Psoas muscle (tissue), 8 donors: ENCODE data around the gene ACO2. TPM values are rescaled to one million over a fixed set of nuclear protein-coding genes. Genes with fewer than 3 reads are reported as not detected.
A peak's percentile ranks its signal among the peaks of the same experiment; 100 is the strongest.
"Not testable (repeated sequence)": the region's sequence is repeated elsewhere in the genome, so short reads cannot be mapped to it uniquely, and the experiment has no call there.

Experiments
- ATAC-seq, 4 donors: fragments of 200-7000 bp; cut with Tn5 transposase; one replicate each; pipeline ENCODE4 v1.9.1; 2020; ENCODE audit warnings: moderate library complexity in 3 of 4, mild to moderate bottlenecking in 2 of 4
- DNase-seq, 2 donors: peaks; one replicate each; pipeline ENCODE4 v3.0.0-alpha.2; 2020
- H3K27ac ChIP-seq: fragments of 200-600 bp; one replicate; pipeline ENCODE4 v1.8.0; 2022
- H3K27me3 ChIP-seq, 3 donors: fragments of 200-600 bp in 1 of 3; one replicate each; pipeline versions ENCODE4 v1.6.1 to v1.8.0; 2013 to 2022; ENCODE audit warnings: low read length in 2 of 3, mild to moderate bottlenecking in 2 of 3, moderate library complexity in 1 of 3; ENCODE audit not compliant: insufficient read depth in 3 of 3
- H3K36me3 ChIP-seq, 2 donors: fragments of 200-600 bp in 1 of 2; one replicate each; pipeline versions ENCODE4 v1.6.1 to v1.8.0; 2013 to 2022; ENCODE audit warnings: low read depth in 1 of 2, mild to moderate bottlenecking in 1 of 2, moderate library complexity in 1 of 2; ENCODE audit not compliant: insufficient read depth in 1 of 2
- H3K4me1 ChIP-seq: fragments of 200-600 bp; one replicate; pipeline ENCODE4 v1.8.0; 2022
- H3K4me3 ChIP-seq: fragments of 200-600 bp; one replicate; pipeline ENCODE4 v1.8.0; 2022; ENCODE audit warnings: mild to moderate bottlenecking
- H3K9me3 ChIP-seq: fragments of 200-600 bp; one replicate; pipeline ENCODE4 v1.8.0; 2022
- CTCF ChIP-seq: fragments of 200-600 bp; IDR thresholded peaks from one replicate; pipeline ENCODE4 v1.8.0; 2022; ENCODE audit warnings: antibody characterized with exemption
- WGBS, 3 donors: extraction: QIAGEN DNeasy Blood & Tissue Kit; methylation state at CpG; one replicate each; pipeline versions ENCODE4 v1.1.6 to v1.1.7; 2013; 5-methylcytosine and 5-hydroxymethylcytosine counted together
- intact Hi-C, 2 donors: fragments of 100-400 bp; cut with DNase I; formaldehyde crosslinking; loops; one replicate each; pipeline versions ENCODE4 v1.11.0 to v1.14.2; 2022
- polyA plus RNA-seq, 3 donors: library from polyadenylated mRNA; stranded (reverse); fragments of 200-250 nt; gene quantifications; one replicate each; pipeline ENCODE4 v1.2.3, GENCODE V29; 2013
- total RNA-seq, 4 donors: library from RNA; stranded (reverse); fragmentation: NEBNext Ultra II Directional in 2 of 4; extraction: Animal tissue kit (Norgen Biotek cat#: 25700) in 2 of 4; gene quantifications; one replicate each; pipeline versions ENCODE4 v1.2.1 to v1.2.4, GENCODE V29; 2021 to 2023
- donor health status: healthy with polysubstance abuse.
- donor health status: DM: no; HTN: no; CAD: no; lungs with moderate emphysema.
- donor health status: Bipolar disorder and iron deficiency.
- donor health status: healthy.
- donor health status: DM: yes; HTN: yes; CAD: no.
- donor health status: DM: no; HTN: no; CAD: no.
- donor health status: DM: no; HTN: no; CAD: no.
- donor health status: DM: yes; HTN: yes; CAD: no.

ACO2 gene
- total and polyA plus RNA-seq, 7 donors, result 346 to 513 (median 458) TPM

- 95 to 98% (median 97%) methylated on average over 13 to 14 of the region's 14 CpGs for WGBS, 3 donors
- Histone ChIP-seq H3K27me3 (no peaks in the 10 kb centered on the region), H3K4me1 (no peaks in the 10 kb centered on the region), H3K27ac (no peak overlapping the region), H3K9me3 (no peaks in the 10 kb centered on the region), H3K4me3 (no peak overlapping the region), H3K36me3 (peaks cover 0 to 3% of the 10 kb centered on the region in 2 donors)
- TF ChIP-seq CTCF, result no peak
- no peak for DNase-seq
- intact Hi-C loops, result no loop called here
- ATAC-seq, result no peak
Observed at GRCh38 chr22:41571786-41572185, 102.9 kb downstream of the ACO2 start.

DNA sequence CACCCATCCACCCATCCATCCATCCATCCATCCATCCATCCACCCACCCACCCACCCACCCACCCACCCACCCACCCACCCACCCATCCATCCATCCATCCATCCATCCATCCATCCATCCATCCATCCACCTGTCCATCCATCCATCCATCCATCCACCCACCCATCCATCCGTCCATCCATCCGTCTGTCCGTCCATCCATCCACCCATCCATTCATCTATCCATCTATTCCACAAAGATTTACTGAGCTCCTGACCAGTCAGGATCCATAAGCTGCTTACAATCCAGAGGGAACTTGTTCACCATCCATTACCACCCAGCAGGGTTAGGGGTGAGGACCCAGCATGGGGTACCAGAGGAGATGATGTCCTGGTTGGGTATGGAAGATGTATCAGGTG, 103.4 kb downstream of the ACO2 start:
- intact Hi-C loops, H3K27me3 ChIP-seq, H3K36me3 ChIP-seq, H3K27ac ChIP-seq, H3K9me3 ChIP-seq, H3K4me1 ChIP-seq, ATAC-seq, H3K4me3 ChIP-seq, DNase-seq: not testable (repeated sequence)
- 91 to 99% (median 98%) methylated on average over 3 of the region's 3 CpGs for WGBS, 3 donors

DNA sequence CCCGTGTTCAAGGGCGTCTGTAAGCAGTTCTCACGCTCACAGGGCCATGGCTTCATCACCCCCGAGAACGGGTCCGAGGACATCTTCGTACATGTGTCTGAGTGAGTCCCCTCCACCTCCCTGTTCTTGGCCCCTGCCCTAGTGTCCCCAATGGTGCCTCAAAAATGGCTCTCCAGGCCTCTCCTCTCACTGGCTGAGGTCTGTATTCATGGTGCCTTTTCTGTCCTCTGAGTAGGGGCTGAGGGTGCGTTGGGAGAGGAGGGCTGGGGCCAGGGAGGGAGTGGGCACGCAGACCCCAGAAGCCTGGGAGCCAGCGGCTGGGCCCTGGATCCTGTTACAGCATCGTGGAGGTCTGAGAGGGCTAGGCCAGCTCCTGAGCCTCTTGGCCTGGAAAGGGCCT, 104.8 kb downstream of the ACO2 start:
- H3K27ac ChIP-seq, result no peak overlapping the region
- DNase-seq (no peak), ATAC-seq (no peak)
- H3K4me3 ChIP-seq, result no peak overlapping the region
- H3K9me3 ChIP-seq, result no peaks in the 10 kb centered on the region
- 76 to 81% (median 80%) methylated on average over 11 of the region's 11 CpGs for WGBS, 3 donors
- no peak for TF ChIP-seq CTCF
- peaks cover 0 to 12% of the 10 kb centered on the region in 2 donors for H3K36me3 ChIP-seq
- intact Hi-C loops, result no loop called here
- H3K4me1 ChIP-seq, result no peaks in the 10 kb centered on the region
- H3K27me3 ChIP-seq, result no peaks in the 10 kb centered on the region

GRCh38 chr22:41574847-41575381, 106.0 kb downstream of the ACO2 start:
- Histone ChIP-seq H3K36me3 (peaks cover 0 to 12% of the 10 kb centered on the region in 2 donors), H3K9me3 (no peaks in the 10 kb centered on the region), H3K27ac (no peak overlapping the region), H3K4me3 (no peak overlapping the region), H3K4me1 (no peaks in the 10 kb centered on the region), H3K27me3 (no peaks in the 10 kb centered on the region)
- intact Hi-C loops, result no loop called here
- peak; percentile 76 to 81 for DNase-seq
- ATAC-seq, result peak in 2 of 4 donors; percentile 30 to 44
- 71 to 73% (median 71%) methylated on average over 25 to 26 of the region's 26 CpGs for WGBS, 3 donors
- TF ChIP-seq CTCF, result no peak

DNA sequence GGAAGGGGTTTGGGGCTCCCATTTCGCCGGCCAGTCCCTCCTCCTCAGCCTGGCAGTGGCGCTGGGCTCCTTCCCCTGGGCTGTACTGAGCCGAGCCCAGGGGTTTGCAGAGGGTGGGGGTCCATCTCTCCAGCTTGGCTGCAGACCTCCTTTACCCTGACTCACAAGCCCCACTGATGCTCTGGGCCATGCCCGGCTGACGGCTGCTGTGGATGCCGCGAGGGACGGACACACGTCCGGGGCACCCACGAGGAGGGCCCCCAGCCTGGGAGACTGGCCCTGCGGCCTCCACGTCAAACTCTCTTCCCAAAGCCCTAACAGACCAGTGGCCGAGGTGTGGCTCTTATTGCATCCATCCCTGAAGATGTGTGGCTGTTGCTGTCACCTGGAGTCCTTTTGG, 106.6 kb downstream of the ACO2 start:
- WGBS, 3 donors, result 91 to 92% (median 91%) methylated on average over 12 to 15 of the region's 15 CpGs
- H3K27me3 ChIP-seq, result no peaks in the 10 kb centered on the region
- no peak overlapping the region for H3K4me3 ChIP-seq
- TF ChIP-seq CTCF, result no peak
- no peaks in the 10 kb centered on the region for H3K4me1 ChIP-seq
- no peaks in the 10 kb centered on the region for H3K9me3 ChIP-seq
- DNase-seq (no peak), ATAC-seq (no peak)
- intact Hi-C loops, result no loop called here
- H3K36me3 ChIP-seq, result peaks cover 0 to 12% of the 10 kb centered on the region in 2 donors
- no peak overlapping the region for H3K27ac ChIP-seq
